AG10803 (cell line): Measurements from ENCODE around the gene SART1.

Experiments
- DNase-seq: peaks from one replicate; pipeline ENCODE4 v3.0.0; 2010; ENCODE audit warnings: low read depth
- H3K4me3 ChIP-seq: 2 replicates; pipeline ENCODE4 v1.5.1; 2011; ENCODE audit warnings: mild to moderate bottlenecking, low read length, control low read depth
- CTCF ChIP-seq: conservative IDR thresholded peaks from 2 replicates; pipeline ENCODE4 v1.5.1; 2011; ENCODE audit warnings: mild to moderate bottlenecking, low read length, control low read depth, inconsistent platforms

The SART1 gene

GRCh38 chr11:65954771-65955170 lies 6.8 kb upstream of the SART1 start:
- no peak for DNase-seq
- no peak for TF ChIP-seq CTCF
- H3K4me3 ChIP-seq: no peak overlapping the region

DNA sequence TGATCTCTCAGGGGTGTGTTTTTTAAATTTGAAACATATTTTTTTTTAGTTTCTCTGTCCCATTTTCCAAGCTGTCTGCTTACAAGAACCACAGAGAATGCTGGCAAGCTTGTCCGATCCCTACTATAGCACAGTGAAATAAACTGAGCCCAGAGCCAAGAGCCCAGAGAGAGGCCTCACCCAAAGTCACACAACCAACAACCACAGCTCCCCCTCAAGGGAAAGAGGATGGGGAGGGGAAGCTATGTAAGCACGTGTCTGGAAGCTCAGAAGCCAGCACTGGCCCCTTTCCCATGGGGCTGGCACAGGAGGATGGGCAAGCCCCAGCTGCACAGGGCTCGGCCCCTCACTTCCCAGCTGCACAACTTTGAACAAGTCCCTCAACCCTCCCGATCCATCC lies 3.2 kb upstream of the SART1 start:
- DNase-seq: no peak
- no peak overlapping the region for H3K4me3 ChIP-seq
- no peak for TF ChIP-seq CTCF

DNA sequence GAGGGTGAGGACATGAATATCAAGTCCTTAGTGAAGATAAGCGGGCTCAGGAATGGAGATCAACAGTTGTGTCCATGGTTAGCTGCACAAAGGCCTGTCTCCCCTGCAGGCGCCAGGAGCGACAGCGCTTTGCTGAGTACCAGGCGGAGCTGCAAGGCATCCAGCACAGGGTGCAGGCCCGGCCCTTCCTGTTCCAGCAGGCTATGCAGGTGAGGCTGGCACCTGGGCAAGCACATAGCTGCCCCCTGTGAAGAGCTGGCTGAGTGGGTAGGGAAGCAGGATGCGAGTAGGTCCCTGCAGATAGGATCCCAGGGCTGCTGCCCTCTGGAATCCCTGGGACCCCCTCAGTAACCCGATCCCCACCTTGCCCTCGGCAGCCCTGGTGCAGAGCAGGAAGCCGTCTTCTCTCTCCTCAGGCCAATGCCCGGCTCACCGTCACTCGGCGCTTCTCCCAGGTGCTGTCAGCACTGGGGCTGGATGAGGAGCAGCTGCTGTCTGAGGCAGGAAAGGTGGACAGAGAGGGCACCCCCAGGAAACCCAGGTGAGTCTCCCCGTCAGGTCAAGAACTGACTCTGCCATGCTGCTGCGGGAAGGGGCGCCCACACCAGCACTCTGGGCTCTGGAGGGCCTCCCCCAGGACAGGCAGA lies 2.6 kb upstream of the SART1 start:
- TF ChIP-seq CTCF: no peak
- no peak overlapping the region for H3K4me3 ChIP-seq
- DNase-seq: no peak

- no peak for DNase-seq
- H3K4me3 ChIP-seq: peak overlapping the region; percentile 92
- no peak for TF ChIP-seq CTCF
Observed at GRCh38 chr11:65960824-65961266, 689 bp upstream of the SART1 start.

DNA sequence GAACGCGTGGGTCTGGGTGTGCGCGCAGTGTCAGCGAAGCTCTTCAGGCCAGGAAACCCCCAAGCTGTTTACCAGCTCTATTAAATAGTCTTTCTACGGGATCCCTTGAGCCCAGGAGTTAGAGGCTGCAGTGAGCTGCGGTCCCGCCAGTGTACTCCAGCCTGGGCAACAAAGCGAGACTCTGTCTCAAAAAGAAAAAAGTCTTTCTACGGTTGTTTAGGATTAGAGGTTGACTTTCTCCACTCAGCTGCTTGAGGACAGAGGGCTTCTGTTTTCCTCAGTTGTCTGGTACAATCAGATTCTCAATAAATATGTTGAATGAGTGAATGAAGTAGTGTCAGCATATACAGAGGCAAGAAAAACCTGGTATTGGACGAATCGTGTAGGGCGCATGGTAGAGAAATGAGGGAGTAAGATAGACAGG lies 619 bp downstream of the SART1 start:
- no peak for TF ChIP-seq CTCF
- H3K4me3 ChIP-seq: peak overlapping the region; percentile 92
- DNase-seq: no peak

- H3K4me3 ChIP-seq: no peak overlapping the region
- TF ChIP-seq CTCF: no peak
- DNase-seq: no peak
Observed at GRCh38 chr11:65964906-65965305, 3.4 kb downstream of the SART1 start.

- no peak for TF ChIP-seq CTCF
- H3K4me3 ChIP-seq: no peak overlapping the region
- no peak for DNase-seq
Observed at GRCh38 chr11:65965986-65966762, 4.6 kb downstream of the SART1 start.
